Measurements from ENCODE around the gene HMX1.

Gene HMX1

GRCh38 chr4:8855818-8856245 is 15.8 kb downstream of the HMX1 start:
- DNase-seq (ENCODE audit: low spot score): no peak

GRCh38 chr4:8854931-8855330 is 16.7 kb downstream of the HMX1 start:
- DNase-seq (ENCODE audit: low spot score): no peak

- DNase-seq (ENCODE audit: low spot score): no peak
These were observed 17.6 kb downstream of the HMX1 start for GRCh38 chr4:8854016-8854415.

GRCh38 chr4:8853249-8853648 is 18.4 kb downstream of the HMX1 start:
- no peak for DNase-seq (ENCODE audit: low spot score)

GRCh38 chr4:8852118-8852704 is 19.4 kb downstream of the HMX1 start:
- DNase-seq (ENCODE audit: low spot score): no peak

- DNase-seq (ENCODE audit: low spot score): no peak
These were observed 20.1 kb downstream of the HMX1 start for GRCh38 chr4:8851321-8852117.

GRCh38 chr4:8850830-8851188 is 20.8 kb downstream of the HMX1 start:
- no peak for DNase-seq (ENCODE audit: low spot score)

GRCh38 chr4:8850074-8850829 is 21.4 kb downstream of the HMX1 start:
- DNase-seq (ENCODE audit: low spot score): no peak

- no peak for DNase-seq (ENCODE audit: low spot score)
These were observed 22.2 kb downstream of the HMX1 start for GRCh38 chr4:8849266-8850073.

- DNase-seq (ENCODE audit: low spot score): no peak
These were observed 23.0 kb downstream of the HMX1 start for GRCh38 chr4:8848507-8849265.

- DNase-seq (ENCODE audit: low spot score): no peak
These were observed 23.9 kb downstream of the HMX1 start for GRCh38 chr4:8847764-8848163.

GRCh38 chr4:8847331-8847730 is 24.3 kb downstream of the HMX1 start:
- DNase-seq (ENCODE audit: low spot score): no peak

- no peak for DNase-seq (ENCODE audit: low spot score)
These were observed 24.8 kb downstream of the HMX1 start for GRCh38 chr4:8846826-8847225.

- DNase-seq (ENCODE audit: low spot score): no peak
These were observed 25.5 kb downstream of the HMX1 start for GRCh38 chr4:8846046-8846720.

- no peak for DNase-seq (ENCODE audit: low spot score)
These were observed 26.5 kb downstream of the HMX1 start for GRCh38 chr4:8844976-8845690.

- DNase-seq (ENCODE audit: low spot score): no peak
These were observed 28.0 kb downstream of the HMX1 start for GRCh38 chr4:8843597-8843996.

- no peak for DNase-seq (ENCODE audit: low spot score)
These were observed 29.0 kb downstream of the HMX1 start for GRCh38 chr4:8842614-8843013.

- DNase-seq (ENCODE audit: low spot score): no peak
These were observed 29.9 kb downstream of the HMX1 start for GRCh38 chr4:8841678-8842268.

- DNase-seq (ENCODE audit: low spot score): no peak
These were observed 30.7 kb downstream of the HMX1 start for GRCh38 chr4:8840816-8841455.
